ENCODE data around the gene FAM222A.

FAM222A gene

DNA sequence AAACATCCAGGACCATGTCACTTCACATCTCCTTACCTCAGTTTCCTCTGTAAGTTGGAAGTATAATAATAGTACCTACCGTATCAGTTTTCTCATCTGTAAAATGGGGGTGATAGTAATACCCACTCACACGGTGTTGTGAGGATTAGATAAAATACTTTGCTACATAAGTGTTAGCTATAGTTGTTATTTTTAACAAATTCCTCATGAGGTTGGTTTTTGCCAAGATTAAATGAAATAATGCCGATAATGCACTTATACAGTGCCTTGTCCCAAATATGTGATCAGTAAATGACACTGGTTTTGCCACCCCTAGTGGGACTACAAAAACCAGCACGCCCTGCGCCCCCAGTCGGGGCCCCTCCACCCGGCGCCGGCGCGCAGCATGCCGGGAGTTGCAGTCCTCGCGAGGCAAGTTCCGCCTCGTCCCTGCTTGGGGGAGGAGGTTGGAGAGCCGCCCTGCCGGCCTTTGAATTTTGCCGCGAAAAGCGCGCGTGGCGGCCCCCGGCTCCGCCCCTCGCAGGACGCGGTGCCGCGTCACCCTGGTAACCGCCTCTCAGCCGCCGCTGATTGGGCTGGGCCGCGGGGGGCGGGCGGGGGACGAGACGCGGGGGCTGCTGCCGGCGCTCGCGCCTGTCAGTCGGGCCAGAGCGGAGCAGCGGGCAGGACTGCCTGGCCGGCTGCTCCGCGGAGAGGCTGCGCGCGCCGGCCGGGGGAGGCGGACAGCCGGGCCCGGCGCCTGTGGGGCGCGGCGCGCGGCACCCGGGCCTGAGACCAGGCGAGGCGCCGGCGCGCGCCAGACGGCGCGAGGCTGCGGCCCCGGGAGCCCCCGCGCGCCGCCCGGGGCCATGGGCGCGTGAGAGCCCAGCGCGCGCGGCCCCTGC is at the start of gene FAM222A:
Gene FAM222A, plus strand, starts transcription at position 639 of the 884 bp plus-strand sequence. CDS start 30,322 bp downstream, outside the sequence.
- DNase-seq (ENCODE audit: low spot score): peak; percentile 98

GRCh38 chr12:109664402-109664801 is 49.2 kb upstream of the FAM222A start:
- no peak for DNase-seq (ENCODE audit: low spot score)

DNA sequence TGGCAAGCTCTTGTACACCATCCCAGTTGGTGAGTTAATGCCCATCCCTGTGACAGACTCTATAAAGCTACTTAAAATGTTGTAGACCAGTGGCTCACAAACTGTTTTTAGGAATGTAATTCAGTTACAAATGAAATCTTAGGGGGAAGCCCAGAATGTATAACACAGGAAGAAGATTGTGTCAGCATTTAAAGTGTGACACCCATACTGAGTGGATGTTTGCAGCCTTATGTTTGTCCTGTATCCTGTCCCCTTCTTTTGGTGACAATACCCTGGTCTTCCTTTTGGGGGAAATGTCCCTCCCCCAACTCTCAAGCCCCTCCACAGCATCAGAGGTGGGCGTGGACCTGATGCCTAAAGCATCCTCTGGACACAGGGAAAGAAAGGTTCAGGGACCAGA is 47.6 kb upstream of the FAM222A start:
- DNase-seq (ENCODE audit: low spot score): no peak

DNA sequence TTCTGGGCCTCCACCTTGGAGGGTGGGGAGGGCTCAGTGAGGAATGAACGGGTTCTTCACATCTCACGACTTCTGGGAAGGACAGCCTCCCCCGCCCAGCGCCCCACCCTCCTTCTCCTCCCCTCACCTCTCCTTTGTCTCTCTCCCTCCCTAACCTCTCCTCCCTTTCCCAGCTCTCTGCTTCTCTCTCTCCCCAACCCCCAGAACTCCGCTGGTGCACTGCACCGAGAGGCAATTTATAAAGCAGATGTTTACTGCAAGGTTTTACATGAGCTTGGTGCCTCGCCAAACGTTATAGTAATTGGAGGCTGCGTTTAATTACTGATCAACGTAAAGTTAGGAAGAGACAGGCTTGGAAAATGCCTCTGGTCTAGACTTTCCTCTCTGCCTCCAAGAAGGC is 42.9 kb upstream of the FAM222A start:
- no peak for DNase-seq (ENCODE audit: low spot score)

- DNase-seq (ENCODE audit: low spot score): no peak
Measured at GRCh38 chr12:109671502-109671901, 42.1 kb upstream of the FAM222A start.

DNA sequence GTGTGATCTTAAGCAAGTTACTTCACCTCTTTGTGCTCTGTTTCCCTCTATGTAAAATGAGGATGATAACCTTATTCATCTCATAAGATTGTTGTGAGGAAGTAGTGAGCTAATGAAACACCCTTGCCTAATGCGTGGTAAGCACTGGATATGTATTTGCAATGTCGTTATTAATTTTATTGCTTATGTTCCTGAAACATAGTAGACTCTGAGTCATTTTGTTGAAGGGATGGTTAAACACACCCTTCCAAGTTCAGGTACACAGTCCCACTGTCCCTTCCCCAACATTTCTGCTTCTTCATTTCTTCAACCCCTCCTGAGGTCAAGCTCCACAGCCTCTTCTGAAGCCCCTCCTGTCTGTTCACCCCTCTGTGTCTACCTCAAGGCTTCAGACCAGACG is 40.2 kb upstream of the FAM222A start:
- no peak for DNase-seq (ENCODE audit: low spot score)

GRCh38 chr12:109673884-109674283 is 39.7 kb upstream of the FAM222A start:
- no peak for DNase-seq (ENCODE audit: low spot score)

DNA sequence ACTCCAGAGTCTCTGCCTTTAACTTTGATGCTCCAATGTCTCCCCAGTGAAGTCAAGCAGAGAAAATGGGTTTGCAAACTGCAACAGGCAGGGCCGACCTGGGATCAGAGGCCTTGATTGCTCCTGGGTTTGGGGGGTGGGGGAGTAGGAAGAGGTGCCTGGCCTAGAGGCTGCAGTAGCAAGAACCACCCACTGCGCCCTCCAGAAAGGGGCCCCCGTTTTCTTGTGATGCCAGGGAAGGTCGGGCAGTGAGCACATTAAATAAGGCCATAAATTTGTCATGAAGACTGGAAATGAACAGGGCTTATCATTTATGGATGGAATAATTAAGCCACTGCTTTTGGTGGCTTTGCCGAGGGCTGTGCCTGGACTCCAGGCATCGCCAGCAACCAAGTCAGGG is 38.2 kb upstream of the FAM222A start:
- no peak for DNase-seq (ENCODE audit: low spot score)

DNA sequence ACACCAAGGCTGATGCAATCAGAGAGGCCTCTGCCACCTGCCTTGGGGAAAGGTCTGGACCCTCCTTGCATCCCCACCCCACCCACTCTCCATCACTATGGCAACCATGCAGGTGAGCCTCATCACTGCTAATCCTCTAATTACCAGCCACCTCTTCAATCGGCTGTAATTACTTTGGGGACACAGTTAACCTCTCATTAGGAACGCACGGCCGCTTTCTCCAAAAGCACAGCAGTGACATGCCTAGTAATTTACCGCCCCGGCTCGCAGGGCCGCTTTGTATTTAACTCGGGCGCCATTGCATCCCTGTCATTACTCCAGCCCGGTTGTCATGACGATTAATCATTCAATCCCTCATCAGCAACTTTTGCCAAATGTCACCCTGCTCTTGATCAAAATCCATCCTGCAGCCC is 36.3 kb upstream of the FAM222A start:
- no peak for DNase-seq (ENCODE audit: low spot score)

GRCh38 chr12:109678719-109679118 is 34.9 kb upstream of the FAM222A start:
- DNase-seq (ENCODE audit: low spot score): no peak

DNA sequence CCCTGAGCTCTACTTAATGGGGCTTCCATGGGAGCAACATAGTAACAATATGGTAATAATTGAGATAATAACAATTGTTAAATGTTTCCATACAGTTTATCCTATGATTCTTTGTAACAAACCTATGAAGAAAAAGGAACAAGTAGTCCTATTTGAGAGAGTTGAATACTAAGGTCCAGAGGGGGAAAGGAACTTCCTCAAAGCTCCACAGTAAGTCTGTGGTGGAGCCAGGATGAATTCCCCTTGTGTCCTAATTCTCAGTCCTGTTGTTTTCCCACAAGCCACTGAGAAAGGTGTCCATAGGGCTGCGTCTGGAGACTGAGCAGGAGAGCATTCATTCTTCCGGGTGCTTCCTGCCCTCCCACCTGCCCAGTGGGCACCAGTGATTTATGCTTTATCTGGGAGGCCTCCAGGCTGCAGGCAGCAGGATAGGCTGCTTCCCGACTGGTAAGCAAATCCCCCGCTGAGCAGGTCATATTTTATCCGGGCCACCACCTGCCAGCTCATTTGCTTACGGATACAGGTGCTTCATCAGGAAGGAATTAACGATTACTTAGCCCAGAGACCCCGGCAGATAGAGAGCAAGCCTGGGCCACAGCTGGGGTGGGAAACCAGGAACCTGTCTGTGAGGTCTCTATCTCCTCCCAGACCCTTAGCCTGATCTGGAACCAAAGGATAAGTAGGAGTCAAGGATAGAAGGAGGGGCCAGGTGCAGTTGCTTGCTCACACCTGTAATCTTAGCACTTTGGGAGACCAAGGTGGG is 33.9 kb upstream of the FAM222A start:
- no peak for DNase-seq (ENCODE audit: low spot score)

DNA sequence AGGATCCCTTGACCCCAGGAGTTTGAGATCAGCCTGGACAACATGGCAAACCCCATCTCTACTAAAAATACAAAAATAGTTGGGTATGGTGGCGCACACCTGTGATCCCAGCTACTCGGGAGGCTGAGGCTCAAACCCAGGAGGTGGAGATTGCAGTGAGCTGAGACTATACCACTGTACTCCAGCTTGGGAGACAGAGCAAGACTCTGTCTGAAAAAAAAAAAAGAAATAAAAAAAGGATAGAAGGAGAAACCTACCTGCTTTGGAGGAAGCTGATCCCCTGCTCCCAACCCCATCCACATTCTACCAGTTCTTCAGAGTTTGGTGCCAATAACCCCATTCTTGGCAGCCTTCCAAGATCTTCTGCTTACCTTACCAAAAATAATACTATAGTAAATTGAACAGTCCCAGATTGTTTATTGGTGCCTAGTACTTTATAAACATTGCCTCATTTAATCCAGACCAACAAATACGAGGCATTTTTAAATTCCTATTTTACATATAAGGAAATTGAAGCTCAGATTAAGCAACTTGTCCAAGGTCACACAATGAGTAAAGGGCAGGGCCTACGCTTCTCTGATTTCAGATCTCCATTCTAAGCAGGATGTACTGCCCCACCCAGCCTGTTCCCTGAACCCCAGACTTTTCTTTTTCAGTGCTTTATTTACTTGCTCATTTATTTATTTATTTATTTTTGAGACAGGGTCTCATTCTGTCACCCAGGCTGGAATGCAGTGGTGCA is 33.2 kb upstream of the FAM222A start:
- no peak for DNase-seq (ENCODE audit: low spot score)

- DNase-seq (ENCODE audit: low spot score): no peak
Measured at GRCh38 chr12:109681986-109682707, 31.5 kb upstream of the FAM222A start.

DNA sequence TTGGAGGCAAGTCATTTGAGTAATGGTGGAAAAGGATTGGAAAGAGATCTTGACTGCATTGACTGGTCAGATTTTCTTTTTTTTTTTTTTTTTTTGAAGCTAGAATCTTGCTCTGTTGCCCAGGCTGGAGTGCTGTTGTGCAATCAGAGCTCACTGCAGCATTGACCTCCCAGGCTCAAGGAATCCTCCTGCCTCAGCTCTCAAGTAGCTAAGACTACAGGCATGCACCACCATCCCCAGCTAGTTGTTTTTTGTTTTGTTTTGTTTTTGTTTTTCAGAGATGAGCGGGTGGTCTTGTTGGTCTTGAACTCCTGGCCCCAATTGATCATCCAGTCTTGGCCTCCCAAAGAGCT is 30.9 kb upstream of the FAM222A start:
- DNase-seq (ENCODE audit: low spot score): no peak

GRCh38 chr12:109683316-109683715 is 30.3 kb upstream of the FAM222A start:
- no peak for DNase-seq (ENCODE audit: low spot score)

DNA sequence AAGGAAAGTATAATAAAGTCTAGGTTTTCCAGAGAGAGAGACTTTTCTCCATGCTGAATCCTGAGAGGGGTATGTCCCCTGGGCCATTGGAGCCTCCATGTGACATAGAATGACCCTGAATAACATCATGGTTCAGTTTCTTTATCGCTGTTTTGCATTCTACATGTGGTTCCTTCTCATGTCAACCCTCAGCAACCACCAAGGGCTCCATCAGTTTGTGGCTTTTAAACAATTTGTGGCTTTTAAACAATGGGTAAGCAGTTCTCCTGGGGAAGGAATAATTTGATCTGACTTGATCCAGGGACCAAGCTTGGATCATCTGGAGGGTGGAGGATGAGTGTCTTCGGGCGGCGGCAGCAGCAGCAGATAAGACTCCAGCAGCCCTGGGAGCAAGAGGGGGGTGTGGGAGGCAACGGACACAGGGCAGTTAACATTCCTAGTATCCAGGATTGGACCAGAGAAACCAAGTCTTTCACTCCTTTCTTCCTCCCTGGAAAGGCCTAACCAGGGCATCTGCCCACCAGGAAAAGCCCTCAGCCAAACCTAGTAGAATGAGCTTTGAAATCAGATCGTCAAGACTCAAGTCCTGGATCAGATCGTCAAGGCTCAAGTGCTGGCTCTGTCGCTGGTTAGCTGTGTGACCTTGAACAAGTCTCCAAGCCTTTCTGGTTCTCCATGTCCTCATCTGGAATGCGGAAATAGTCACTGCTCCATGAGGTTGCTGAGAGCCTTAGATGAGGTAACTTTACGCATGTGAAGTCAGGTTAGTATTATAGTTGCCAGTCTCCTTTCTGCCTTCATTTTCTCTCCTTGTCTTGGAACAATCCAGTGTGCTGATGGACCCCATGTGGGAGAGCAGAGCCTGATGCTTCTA is 27.8 kb upstream of the FAM222A start:
- DNase-seq (ENCODE audit: low spot score): no peak

- no peak for DNase-seq (ENCODE audit: low spot score)
Measured at GRCh38 chr12:109686523-109686922, 27.1 kb upstream of the FAM222A start.

GRCh38 chr12:109687250-109687649 is 26.4 kb upstream of the FAM222A start:
- DNase-seq (ENCODE audit: low spot score): no peak

GRCh38 chr12:109689426-109689825 is 24.2 kb upstream of the FAM222A start:
- no peak for DNase-seq (ENCODE audit: low spot score)

DNA sequence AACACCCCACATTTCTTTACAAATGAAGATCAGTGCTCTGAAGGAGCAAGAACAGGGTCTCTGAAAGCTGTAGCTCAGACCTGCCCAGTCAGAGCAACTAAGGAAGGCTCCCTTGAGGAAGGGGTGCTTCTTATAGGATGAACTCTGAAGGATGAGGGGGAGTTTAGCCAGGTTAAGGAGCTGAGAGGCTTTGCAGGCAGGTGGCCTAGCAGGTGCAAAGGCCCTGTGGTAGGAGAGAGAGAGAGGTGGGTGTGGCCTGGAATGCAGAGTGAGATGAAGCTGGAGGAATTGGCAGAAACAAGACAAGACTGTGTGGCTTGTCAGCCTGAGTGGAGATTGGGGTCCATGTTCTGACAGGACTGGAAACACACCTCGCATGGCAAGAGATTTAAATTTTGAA is 20.5 kb upstream of the FAM222A start:
- DNase-seq (ENCODE audit: low spot score): no peak
